DND-41 (cell line): ENCODE data around the gene SH3BGR.

ENCODE experiments used
- EZH2 ChIP-seq: IDR thresholded peaks from 3 replicates; pipeline ENCODE4 v1.6.1; 2012; ENCODE audit warnings: borderline replicate concordance, low read depth, mild to moderate bottlenecking, moderate library complexity, low read length, inconsistent platforms; ENCODE audit not compliant: severe bottlenecking
- TF ChIP-seq, protein P1 (sequence below): IDR thresholded peaks from 2 replicates; pipeline ENCODE4 v1.5.1; 2012; ENCODE audit warnings: borderline replicate concordance, low read length, moderate library complexity, mild to moderate bottlenecking; ENCODE audit not compliant: poor library complexity, severe bottlenecking; ENCODE audit errors: extremely low read depth

DNA sequence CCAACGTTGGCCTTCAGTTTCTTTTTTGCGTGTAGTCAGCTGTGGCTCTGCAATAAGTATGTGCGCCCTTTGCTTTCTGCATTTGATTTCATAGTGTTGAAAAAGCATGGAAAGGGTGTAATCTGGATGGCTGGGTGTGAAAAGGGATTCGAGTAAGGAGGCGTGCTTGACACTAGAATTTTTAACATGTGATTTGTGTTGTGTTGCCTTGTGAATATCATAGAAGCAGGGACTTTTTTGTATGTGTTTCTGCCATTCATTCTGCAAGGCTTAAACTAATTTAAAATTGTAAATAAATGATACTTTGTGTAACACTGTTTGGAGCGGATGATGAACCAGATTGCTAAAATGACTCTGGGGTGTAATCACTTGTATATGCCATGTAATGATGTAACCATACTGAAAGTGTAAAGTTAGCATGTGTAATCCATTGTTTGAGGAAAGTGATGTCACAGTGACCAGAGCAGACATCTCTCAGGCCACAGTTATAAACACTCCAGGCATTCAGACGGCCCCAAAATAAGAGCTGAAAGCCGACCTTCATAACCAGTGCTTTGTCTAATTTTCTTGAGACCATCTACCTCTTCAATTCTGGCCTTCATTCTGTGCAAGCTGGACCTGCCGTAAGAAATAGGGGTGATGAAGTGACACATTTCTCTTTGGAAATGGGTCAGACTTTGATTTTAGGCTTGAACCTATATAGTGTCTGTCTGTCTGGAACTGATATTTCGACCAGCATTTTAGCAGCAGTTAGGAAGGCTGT, 618 bp downstream of the SH3BGR start:
- TF ChIP-seq, protein P1, sequence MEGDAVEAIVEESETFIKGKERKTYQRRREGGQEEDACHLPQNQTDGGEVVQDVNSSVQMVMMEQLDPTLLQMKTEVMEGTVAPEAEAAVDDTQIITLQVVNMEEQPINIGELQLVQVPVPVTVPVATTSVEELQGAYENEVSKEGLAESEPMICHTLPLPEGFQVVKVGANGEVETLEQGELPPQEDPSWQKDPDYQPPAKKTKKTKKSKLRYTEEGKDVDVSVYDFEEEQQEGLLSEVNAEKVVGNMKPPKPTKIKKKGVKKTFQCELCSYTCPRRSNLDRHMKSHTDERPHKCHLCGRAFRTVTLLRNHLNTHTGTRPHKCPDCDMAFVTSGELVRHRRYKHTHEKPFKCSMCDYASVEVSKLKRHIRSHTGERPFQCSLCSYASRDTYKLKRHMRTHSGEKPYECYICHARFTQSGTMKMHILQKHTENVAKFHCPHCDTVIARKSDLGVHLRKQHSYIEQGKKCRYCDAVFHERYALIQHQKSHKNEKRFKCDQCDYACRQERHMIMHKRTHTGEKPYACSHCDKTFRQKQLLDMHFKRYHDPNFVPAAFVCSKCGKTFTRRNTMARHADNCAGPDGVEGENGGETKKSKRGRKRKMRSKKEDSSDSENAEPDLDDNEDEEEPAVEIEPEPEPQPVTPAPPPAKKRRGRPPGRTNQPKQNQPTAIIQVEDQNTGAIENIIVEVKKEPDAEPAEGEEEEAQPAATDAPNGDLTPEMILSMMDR, result no peak
- no peak for TF ChIP-seq EZH2
